Stimulated activated CD4-positive, alpha-beta T cell treated with anti-CD3 and anti-CD28 coated beads, Interleukin-4, amount 100 ng/mL, for 4 hours (primary cell): ENCODE results near the gene TXNL1.

Experiments used
- DNase-seq, 2 experiments: peaks; one replicate each; pipeline ENCODE4 v3.0.0-alpha.2; 2020

Gene TXNL1

DNA sequence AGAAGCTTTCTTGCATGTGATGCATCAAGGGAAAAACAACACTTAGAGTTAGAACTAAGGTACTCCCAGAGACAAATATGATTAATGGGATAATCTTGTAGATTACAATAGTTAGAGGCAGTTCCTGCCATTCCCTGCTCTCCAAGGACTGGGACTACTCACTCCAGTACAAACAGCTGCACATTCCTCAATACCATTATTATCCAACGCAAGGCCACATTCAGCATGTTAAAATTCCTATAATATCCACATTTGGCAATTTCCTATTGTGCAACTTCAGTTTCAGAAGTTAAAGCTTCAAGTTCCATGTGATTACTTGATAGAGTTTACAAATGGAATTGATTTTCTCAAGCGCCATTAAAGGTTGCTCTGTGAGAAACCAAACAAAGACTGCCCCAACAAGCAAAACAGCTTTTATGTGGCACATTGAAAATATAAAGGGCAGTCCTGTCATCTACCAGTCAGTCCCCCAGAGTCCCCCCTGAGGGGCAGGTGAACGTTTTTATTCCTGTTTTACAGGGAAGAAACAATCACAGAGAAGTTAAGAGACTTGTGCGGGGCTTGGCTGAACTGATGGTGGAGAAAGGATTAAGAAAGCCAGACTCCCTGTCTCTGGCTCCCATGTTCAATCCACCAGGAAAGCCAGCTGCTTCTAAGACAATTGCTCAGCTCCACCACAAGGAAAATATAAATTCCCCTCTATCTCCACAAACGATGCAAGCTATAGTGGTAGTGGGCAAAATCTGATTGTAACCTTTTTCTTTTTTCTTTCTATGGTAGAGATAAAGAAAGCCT, 72.6 kb downstream of the TXNL1 start:
- no peak for DNase-seq

DNA sequence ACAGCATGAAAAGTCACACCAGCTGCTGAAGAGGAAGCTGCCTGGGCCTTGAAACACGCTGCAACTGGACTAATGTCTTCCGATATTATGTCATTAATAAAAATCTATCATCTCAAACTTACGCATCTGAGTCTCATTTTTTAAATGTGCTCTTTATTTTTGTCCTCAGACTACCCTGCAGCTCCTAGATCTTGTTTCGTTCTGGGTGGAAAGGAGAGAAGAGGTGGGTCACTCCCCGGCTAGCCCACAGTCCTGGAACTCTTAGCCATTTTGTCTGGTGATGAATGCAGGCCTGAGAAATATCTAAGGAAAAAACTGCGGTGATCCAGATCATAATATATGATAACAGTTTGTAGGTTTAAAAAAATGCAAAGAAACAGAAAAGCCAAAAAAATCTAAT, 73.3 kb downstream of the TXNL1 start:
- DNase-seq: no peak

- no peak for DNase-seq
Observed at GRCh38 chr18:56563568-56563967, 74.8 kb downstream of the TXNL1 start.

DNA sequence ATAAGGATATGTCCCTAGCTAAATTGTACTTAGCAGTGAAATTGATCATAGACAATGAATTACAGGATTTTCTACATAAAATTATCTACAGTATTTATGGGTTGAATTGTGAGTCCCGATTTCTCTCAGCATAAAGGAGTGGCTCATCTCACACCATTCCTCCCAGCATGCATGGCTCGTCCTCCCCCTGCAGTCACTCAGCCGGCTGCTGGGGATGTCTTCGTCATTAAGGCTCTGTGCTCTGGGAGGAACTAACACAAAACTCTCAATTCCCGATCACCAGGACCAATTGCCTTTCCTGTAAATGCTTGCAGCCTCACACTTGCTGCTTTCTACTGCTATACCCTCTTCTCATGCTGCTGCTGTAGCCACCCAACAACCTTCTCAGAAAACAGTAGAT, 75.9 kb downstream of the TXNL1 start:
- no peak for DNase-seq

- no peak for DNase-seq
Observed at GRCh38 chr18:56560992-56561391, 77.4 kb downstream of the TXNL1 start.

- no peak for DNase-seq
Observed at GRCh38 chr18:56559044-56559443, 79.3 kb downstream of the TXNL1 start.

GRCh38 chr18:56556907-56557306, 81.5 kb downstream of the TXNL1 start:
- DNase-seq: no peak

DNA sequence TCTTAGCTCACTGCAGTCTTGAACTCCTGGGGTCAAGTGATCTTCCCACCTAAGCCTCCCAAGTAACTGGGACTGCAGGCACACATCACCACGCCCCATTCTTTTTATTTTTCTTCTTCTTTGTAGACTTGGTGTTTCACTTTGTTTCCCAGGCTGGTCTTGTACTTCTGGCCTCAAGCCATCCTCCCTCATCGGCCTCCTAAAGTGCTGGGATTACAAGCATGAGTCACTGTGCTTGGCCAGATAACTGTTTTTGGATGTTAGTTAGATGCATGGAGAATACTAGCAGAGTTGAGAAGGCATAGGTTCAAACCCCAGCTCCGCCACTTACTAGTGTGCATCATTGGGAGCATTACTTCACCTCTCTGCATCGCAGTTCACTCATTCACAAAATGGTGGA, 88.3 kb downstream of the TXNL1 start:
- DNase-seq: no peak
